ENCODE results near the gene PHEX. TPM values are rescaled to one million over a fixed set of nuclear protein-coding genes. Genes with fewer than 3 reads are reported as not detected.

The PHEX gene
- total RNA-seq, 2 donors from 2014 or later = 0.24 to 0.37 TPM

DNA sequence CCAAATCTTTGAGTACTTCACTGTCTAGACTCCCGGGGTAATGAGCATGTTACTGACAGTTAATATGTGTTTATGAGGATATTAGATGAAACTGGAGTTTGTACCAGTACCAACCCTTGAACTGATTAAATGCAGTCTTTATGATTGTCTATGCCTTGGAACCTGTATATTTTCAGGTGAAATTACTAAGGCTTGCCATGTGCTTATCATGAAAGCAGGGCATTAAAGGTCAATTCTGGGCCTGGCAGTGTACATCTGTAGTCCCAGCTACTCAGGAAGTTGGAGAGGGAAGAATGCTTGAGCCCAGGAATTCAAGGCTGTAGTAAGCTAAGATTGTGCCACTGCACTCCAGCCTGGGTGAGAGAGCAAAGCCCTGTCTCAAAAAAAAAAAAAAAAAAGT lies 27.6 kb downstream of the PHEX start:
- H3K27ac ChIP-seq (ENCODE audit: low read depth, low read length) = no peak overlapping the region
- H3K9me3 ChIP-seq (ENCODE audit: control insufficient read depth, low read length) = no peaks in the 10 kb centered on the region
- 100% methylated on average over 1 of the region's 1 CpG; no CpG with 5 or more reads in 1 of the 2 experiments for WGBS, 2 experiments (ENCODE audit: insufficient coverage in 1 of 2, insufficient read length in 1 of 2)
- TF ChIP-seq, protein P1, sequence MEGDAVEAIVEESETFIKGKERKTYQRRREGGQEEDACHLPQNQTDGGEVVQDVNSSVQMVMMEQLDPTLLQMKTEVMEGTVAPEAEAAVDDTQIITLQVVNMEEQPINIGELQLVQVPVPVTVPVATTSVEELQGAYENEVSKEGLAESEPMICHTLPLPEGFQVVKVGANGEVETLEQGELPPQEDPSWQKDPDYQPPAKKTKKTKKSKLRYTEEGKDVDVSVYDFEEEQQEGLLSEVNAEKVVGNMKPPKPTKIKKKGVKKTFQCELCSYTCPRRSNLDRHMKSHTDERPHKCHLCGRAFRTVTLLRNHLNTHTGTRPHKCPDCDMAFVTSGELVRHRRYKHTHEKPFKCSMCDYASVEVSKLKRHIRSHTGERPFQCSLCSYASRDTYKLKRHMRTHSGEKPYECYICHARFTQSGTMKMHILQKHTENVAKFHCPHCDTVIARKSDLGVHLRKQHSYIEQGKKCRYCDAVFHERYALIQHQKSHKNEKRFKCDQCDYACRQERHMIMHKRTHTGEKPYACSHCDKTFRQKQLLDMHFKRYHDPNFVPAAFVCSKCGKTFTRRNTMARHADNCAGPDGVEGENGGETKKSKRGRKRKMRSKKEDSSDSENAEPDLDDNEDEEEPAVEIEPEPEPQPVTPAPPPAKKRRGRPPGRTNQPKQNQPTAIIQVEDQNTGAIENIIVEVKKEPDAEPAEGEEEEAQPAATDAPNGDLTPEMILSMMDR (conservative IDR thresholded peaks at IDR 0.05) = no peak
- no peak for DNase-seq
- H3K4me1 Mint-ChIP-seq = peaks cover 2% of the 10 kb centered on the region
- peaks cover 5% of the 10 kb centered on the region for H3K27me3 ChIP-seq (ENCODE audit: control insufficient read depth, insufficient read depth, low read length, poor library complexity, severe bottlenecking)
- no peak overlapping the region for H3K27ac Mint-ChIP-seq
- peaks cover 25% of the 10 kb centered on the region for H3K27me3 Mint-ChIP-seq (ENCODE audit: insufficient read depth)
- no peak overlapping the region for H3K4me3 ChIP-seq (ENCODE audit: low read length)
- no peak overlapping the region for H3K9ac ChIP-seq (ENCODE audit: extremely low read depth, low read length, poor library complexity, severe bottlenecking)
- no peaks in the 10 kb centered on the region for H3K36me3 Mint-ChIP-seq (ENCODE audit: low read depth)
- H3K9me3 Mint-ChIP-seq = no peaks in the 10 kb centered on the region
- no peak overlapping the region for H3K4me3 Mint-ChIP-seq
- no peaks in the 10 kb centered on the region for H3K36me3 ChIP-seq (ENCODE audit: control insufficient read depth, insufficient read depth, low read length)
- H3K4me1 ChIP-seq (ENCODE audit: control insufficient read depth, insufficient read depth, low read length) = no peaks in the 10 kb centered on the region

DNA sequence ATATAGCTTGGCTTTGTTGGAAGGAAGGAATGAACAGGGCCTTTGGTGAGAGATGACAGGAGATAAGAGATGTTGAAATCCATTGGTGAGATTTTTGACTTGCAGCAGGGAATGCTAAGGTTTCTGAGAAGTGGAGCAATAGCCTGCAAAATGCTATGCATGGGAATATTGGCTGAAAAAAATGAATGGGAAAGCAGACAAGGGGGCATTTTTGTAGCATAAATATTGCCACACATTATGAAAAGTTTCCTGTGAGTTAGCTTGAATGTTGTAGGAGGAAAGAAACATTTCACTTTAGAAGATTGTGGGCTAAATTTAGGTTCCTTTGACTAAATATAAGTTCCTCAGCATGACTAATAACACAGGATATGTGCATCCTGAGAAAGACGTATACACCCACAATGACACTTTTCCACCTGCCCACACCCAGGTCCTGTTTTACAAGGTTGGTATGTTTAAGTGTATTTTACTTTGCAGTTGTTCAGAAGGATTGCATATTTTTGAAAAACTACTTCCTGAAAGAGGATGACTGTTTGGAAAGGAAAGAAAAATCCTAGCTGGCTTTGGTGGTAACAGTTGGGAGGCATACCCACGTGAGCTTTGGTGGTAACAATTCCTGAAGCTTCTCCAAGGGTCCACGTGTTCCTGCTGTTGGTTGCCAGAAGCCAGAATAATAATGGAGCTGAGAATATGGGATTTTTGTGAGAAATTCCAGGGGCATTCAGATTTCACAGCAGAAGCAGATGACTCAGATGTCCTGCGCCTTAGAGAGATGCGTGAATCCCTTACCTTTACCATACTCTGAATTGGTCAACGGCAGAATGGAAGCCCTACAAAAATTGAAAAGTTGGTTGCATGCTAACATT lies 28.5 kb downstream of the PHEX start:
- Mint-ChIP-seq H3K36me3 (ENCODE audit: low read depth) (no peaks in the 10 kb centered on the region), H3K4me3 (no peak overlapping the region), H3K9me3 (no peaks in the 10 kb centered on the region), H3K27me3 (ENCODE audit: insufficient read depth) (peaks cover 25% of the 10 kb centered on the region), H3K4me1 (peaks cover 2% of the 10 kb centered on the region), H3K27ac (no peak overlapping the region)
- Histone ChIP-seq H3K36me3 (ENCODE audit: control insufficient read depth, insufficient read depth, low read length) (no peaks in the 10 kb centered on the region), H3K27ac (ENCODE audit: low read depth, low read length) (no peak overlapping the region), H3K4me1 (ENCODE audit: control insufficient read depth, insufficient read depth, low read length) (no peaks in the 10 kb centered on the region), H3K9me3 (ENCODE audit: control insufficient read depth, low read length) (no peaks in the 10 kb centered on the region), H3K4me3 (ENCODE audit: low read length) (no peak overlapping the region), H3K27me3 (ENCODE audit: control insufficient read depth, insufficient read depth, low read length, poor library complexity, severe bottlenecking) (peaks cover 5% of the 10 kb centered on the region), H3K9ac (ENCODE audit: extremely low read depth, low read length, poor library complexity, severe bottlenecking) (no peak overlapping the region)
- 89% methylated on average over 5 of the region's 6 CpGs; no CpG with 5 or more reads in 1 of the 2 experiments for WGBS, 2 experiments (ENCODE audit: insufficient coverage in 1 of 2, insufficient read length in 1 of 2)
- TF ChIP-seq, protein P1 (conservative IDR thresholded peaks at IDR 0.05) = no peak
- DNase-seq = no peak

DNA sequence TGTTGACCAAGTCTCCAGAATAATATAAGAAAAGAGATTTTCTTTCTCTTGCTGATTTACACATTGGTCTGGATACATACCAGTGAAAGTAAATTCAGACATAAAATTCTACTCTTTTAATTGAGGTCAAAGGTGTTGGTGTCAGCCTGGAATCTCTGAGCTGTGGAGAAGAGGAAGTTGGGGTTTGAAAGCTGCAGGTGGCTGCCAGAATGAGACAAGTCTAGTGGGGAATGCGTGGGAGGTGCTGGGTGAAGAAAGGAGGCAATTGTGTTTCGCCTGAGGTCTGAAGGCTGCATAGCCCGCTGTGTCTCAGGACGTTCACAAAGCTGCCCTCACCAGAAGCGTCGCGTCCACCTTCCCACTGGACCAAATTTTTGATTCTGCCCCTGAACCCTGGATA lies 31.2 kb downstream of the PHEX start:
- no peak overlapping the region for H3K9ac ChIP-seq (ENCODE audit: extremely low read depth, low read length, poor library complexity, severe bottlenecking)
- H3K27me3 ChIP-seq (ENCODE audit: control insufficient read depth, insufficient read depth, low read length, poor library complexity, severe bottlenecking) = peaks cover 5% of the 10 kb centered on the region
- no peaks in the 10 kb centered on the region for H3K4me1 ChIP-seq (ENCODE audit: control insufficient read depth, insufficient read depth, low read length)
- H3K36me3 Mint-ChIP-seq (ENCODE audit: low read depth) = no peaks in the 10 kb centered on the region
- H3K27me3 Mint-ChIP-seq (ENCODE audit: insufficient read depth) = peaks cover 25% of the 10 kb centered on the region
- H3K4me3 Mint-ChIP-seq = no peak overlapping the region
- TF ChIP-seq, protein P1 (conservative IDR thresholded peaks at IDR 0.05) = no peak
- no peaks in the 10 kb centered on the region for H3K9me3 ChIP-seq (ENCODE audit: control insufficient read depth, low read length)
- DNase-seq = no peak
- no peak overlapping the region for H3K27ac ChIP-seq (ENCODE audit: low read depth, low read length)
- no peak overlapping the region for H3K27ac Mint-ChIP-seq
- H3K9me3 Mint-ChIP-seq = no peaks in the 10 kb centered on the region
- H3K36me3 ChIP-seq (ENCODE audit: control insufficient read depth, insufficient read depth, low read length) = no peaks in the 10 kb centered on the region
- peaks cover 4% of the 10 kb centered on the region for H3K4me1 Mint-ChIP-seq
- 85% methylated on average over 7 of the region's 7 CpGs; no CpG with 5 or more reads in 1 of the 2 experiments for WGBS, 2 experiments (ENCODE audit: insufficient coverage in 1 of 2, insufficient read length in 1 of 2)
- H3K4me3 ChIP-seq (ENCODE audit: low read length) = no peak overlapping the region

Measured in endodermal cell (in vitro differentiated cells).